CD4-positive, alpha-beta T cell treated with Interleukin-6 for 4 hours (primary cell): ENCODE measurements around the gene SUV39H2.
A peak's percentile ranks its signal among the peaks of the same experiment; 100 is the strongest.
"Not testable (repeated sequence)": the region's sequence is repeated elsewhere in the genome, so short reads cannot be mapped to it uniquely, and the experiment has no call there.

Source experiments
- DNase-seq: peaks from one replicate; pipeline ENCODE4 v3.0.0-alpha.2; 2020; ENCODE audit warnings: mixed read lengths

SUV39H2 gene, protein sequence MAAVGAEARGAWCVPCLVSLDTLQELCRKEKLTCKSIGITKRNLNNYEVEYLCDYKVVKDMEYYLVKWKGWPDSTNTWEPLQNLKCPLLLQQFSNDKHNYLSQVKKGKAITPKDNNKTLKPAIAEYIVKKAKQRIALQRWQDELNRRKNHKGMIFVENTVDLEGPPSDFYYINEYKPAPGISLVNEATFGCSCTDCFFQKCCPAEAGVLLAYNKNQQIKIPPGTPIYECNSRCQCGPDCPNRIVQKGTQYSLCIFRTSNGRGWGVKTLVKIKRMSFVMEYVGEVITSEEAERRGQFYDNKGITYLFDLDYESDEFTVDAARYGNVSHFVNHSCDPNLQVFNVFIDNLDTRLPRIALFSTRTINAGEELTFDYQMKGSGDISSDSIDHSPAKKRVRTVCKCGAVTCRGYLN

GRCh38 chr10:14878266-14879123 lies at the start of gene SUV39H2:
TSS of gene SUV39H2 (plus strand) at chr10:14878866. CDS start at chr10:14878889, 23 bp downstream.
- DNase-seq, result peak; percentile 94

DNA sequence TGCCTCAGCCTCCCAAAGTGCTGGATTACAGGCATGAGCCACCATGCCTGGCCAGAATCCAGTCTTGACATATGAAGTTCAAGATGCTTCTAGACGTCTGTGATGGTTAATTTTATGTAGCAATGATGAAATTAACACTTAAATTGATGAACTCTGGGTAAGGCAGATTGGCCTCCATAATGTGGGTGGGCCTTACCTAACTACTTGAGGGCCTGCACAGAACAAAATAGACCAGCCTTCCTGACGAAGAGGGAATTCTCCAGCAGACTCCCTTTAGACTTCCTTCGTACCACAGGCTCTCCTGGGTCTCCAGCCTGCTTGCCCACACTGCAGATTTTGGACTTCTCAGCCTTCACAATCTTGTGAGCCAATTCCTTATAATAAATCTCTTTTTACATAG lies 45.6 kb upstream of the SUV39H2 start:
- DNase-seq, result no peak

DNA sequence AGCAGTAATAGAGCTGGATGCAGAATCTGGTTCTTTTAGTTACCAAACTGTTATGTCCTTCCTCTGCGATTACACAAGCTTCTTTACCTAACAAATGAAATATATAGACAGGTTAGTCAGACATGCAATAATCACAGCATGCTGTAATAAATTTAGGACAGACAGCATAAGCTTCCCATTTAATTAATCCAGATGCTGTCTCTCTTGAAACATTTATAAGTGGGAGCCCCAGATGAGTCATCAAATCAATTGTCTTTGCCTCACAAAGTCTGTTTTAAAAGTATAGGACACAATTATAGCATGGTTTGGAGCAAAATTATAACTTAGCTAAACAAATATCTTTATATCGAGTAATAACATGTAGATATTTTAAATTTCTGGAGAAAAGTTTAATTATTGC lies 42.5 kb upstream of the SUV39H2 start:
- DNase-seq, result no peak

GRCh38 chr10:14837003-14837756 lies 41.5 kb upstream of the SUV39H2 start:
- DNase-seq, result no peak

GRCh38 chr10:14837757-14838581 lies 40.7 kb upstream of the SUV39H2 start, which contains the start of the genes CDNF, HSPA14 and MSANTD7:
TSS of gene CDNF (minus strand) at chr10:14838037. CDS start at chr10:14837946, 91 bp downstream.
TSS of gene HSPA14 (plus strand) at chr10:14838306. CDS start at chr10:14838403, 97 bp downstream.
TSS of gene MSANTD7 (plus strand) at chr10:14838306. CDS start at chr10:14842285, 3,979 bp downstream.
- peak; percentile 99 for DNase-seq

- peak; percentile 12 for DNase-seq
Observed at GRCh38 chr10:14838582-14839304, 39.9 kb upstream of the SUV39H2 start.

DNA sequence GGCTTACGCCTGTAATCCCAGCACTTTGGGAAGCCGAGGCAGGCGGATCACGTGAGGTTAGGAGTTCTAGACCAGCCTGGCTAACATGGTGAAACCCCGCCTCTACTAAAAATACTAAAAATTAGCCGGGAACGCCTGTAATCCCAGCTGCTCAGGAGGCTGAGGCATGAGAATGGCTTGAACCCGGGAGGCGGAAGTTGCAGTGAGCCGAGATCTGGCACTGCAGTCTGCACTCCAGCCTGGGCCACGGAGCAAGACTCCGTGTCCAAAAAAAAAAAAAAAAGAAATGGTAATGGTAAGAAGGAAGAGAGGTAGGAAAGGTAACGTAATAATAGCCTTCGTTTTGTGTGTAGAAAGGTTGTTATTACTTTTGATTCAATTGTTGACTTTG lies 39.4 kb upstream of the SUV39H2 start:
- DNase-seq, result no peak

- DNase-seq, result no peak
Observed at GRCh38 chr10:14840178-14840577, 38.5 kb upstream of the SUV39H2 start.

GRCh38 chr10:14843327-14843988 lies 35.2 kb upstream of the SUV39H2 start:
- DNase-seq, result no peak

GRCh38 chr10:14844948-14845347 lies 33.7 kb upstream of the SUV39H2 start:
- DNase-seq, result no peak

- DNase-seq, result no peak
Observed at GRCh38 chr10:14852236-14852635, 26.4 kb upstream of the SUV39H2 start.

- DNase-seq, result no peak
Observed at GRCh38 chr10:14855453-14855852, 23.2 kb upstream of the SUV39H2 start.

- no peak for DNase-seq
Observed at GRCh38 chr10:14858338-14858960, 20.2 kb upstream of the SUV39H2 start.

DNA sequence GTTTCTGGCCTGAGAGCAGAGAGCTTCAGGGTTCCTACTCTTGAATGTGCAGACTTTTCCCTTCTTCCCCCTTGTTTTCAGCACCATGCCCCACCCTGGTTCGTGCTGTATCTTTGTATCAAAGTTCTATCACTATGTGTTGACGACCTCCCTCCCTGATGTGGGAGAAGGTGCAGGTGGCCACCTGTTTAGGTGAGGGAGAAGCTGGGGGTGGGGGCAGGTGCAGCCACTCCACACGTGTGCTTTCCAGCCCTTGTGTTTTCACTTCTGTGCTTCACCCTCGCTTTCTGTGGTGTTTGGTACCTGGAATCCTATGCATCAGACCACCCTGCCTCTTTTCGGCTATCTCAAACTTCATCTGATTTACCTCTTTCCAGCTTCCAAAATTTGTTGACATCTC lies 19.6 kb upstream of the SUV39H2 start:
- DNase-seq, result no peak

- no peak for DNase-seq
Observed at GRCh38 chr10:14859775-14860174, 18.9 kb upstream of the SUV39H2 start.

DNA sequence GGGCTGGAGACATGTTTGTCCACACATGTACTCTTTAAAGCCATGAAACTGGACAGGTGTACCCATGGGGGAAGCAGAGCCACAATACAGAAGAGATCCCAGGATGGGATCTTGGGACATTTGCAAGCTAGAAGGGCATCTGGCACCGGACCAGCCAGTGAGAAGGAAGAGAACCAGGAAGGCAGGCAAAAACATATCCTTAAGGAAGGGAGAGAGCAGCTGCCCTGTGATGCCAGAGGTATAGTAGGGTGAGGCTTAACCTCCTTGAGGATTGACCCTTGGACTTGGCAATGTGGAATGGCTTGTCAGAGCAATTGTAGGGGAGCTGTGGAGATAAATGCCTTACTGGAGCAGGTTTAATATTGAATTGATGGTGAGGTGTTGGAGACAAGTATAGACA lies 17.9 kb upstream of the SUV39H2 start:
- no peak for DNase-seq

- DNase-seq, result not testable (repeated sequence)
Observed at GRCh38 chr10:14864466-14864865, 14.2 kb upstream of the SUV39H2 start.

- not testable (repeated sequence) for DNase-seq
Observed at GRCh38 chr10:14864871-14865270, 13.8 kb upstream of the SUV39H2 start.

DNA sequence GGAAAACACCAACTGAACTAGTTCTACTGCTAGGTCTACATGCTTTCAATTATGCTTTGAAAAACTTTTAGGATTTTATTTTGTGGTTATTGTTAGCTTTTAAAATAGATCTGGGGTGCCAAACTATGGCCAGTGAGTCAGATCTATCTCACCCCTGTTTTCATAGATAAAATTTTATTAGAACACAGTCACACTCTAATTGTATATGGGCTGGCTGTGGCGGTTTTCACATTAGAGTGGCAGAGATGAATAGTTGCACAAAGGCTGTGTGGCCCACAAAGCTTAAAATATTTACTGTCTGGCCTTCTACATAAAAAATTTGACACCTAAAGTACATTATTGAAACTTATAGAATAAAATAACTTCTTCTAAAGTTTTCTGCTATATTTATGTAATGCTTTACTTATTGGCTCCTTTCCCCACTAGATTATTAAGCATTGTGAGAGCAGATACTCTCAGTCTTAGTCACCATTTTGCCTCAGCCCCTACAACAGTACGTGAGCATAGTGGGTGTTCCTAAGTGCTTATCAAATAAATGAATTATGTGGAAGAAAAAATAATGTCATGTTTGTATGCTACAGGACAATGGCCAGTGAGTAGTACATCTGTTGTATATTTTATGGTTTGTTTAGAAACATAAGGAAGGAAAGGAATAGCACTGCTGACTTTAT lies 5.4 kb upstream of the SUV39H2 start:
- DNase-seq, result no peak

DNA sequence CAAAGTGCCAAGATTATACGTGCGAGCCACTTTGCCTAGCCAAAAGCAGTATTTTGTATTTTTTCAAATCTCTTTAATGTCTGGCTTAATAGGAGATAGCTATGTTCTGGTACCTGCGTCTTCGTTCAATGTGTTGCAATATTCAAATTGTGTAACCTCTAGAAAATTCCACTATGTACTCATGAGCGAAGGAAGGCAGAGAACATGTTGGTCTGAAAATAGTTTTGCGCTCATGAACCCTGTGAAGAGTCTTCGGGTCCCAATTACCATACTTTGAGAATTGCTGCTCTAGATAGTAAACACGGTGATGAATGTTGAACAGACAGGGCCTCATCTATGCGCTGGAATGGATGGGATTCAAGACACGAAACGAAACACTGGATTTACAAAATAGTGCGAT lies 2.7 kb upstream of the SUV39H2 start:
- no peak for DNase-seq
